ENCODE measurements around the gene NKD1. TPM values are rescaled to one million over a fixed set of nuclear protein-coding genes. Genes with fewer than 3 reads are reported as not detected.

NKD1 gene
- total RNA-seq, 1 experiment from 2014 or later = 0.44 TPM

DNA sequence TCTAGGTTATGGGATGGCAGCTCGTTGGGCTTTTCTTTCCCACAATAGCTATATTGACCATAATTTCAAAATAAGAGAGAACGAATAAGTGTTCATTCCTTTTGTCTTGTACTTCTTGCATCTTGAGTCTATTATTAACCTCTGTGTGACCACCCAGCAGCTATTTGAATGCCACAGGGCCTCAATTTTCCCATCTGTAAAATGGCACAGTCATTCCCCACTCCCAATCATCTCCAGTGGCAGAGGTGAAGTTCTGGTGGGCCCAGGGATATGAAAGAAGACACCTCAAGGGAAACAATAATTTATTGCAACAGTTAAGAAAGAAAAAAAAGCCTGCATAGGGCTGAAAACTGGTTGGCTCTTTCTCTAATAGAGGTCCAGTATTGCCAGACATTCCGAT is 28.6 kb upstream of the NKD1 start:
- no peaks in the 10 kb centered on the region for H3K9me2 ChIP-seq (ENCODE audit: insufficient read depth)
- POLR2A ChIA-PET (ENCODE audit: unreplicated experiment) = no interaction called here
- H3K9me3 ChIP-seq (ENCODE audit: insufficient read depth, low read depth) = peaks cover 20% of the 10 kb centered on the region; the same call in 1 of the 2 replicates
- CTCF ChIA-PET = no interaction called here
- no peaks in the 10 kb centered on the region; the same call in 1 of the 2 replicates for H3K27me3 ChIP-seq (ENCODE audit: insufficient read depth, low read depth)
- no peak for TF ChIP-seq EZH2 (IDR thresholded peaks at IDR 0.05; ENCODE audit: low read depth)
- no peak for TF ChIP-seq CTCF (conservative IDR thresholded peaks at IDR 0.05)
- no peaks in the 10 kb centered on the region for H3K36me3 ChIP-seq (ENCODE audit: low read depth)
- no peak overlapping the region for H2AFZ ChIP-seq
- H3K79me2 ChIP-seq (ENCODE audit: low read depth) = no peaks in the 10 kb centered on the region
- no peaks in the 10 kb centered on the region for H4K20me1 ChIP-seq (ENCODE audit: insufficient read depth)
- no peaks in the 10 kb centered on the region for H3F3A ChIP-seq (ENCODE audit: insufficient read depth, low read depth)
- H3K4me3 ChIP-seq = no peak overlapping the region
- H3K4me2 ChIP-seq = no peak overlapping the region
- no peak for DNase-seq
- no peak overlapping the region for H3K27ac ChIP-seq
- BruUV-seq (replicated peaks) = no TSS peak
- intact Hi-C loops (cut with micrococcal nuclease; ENCODE audit: unreplicated experiment) = no loop called here
- no peaks in the 10 kb centered on the region for H3K4me1 ChIP-seq (replicated peaks; ENCODE audit: insufficient read depth)

DNA sequence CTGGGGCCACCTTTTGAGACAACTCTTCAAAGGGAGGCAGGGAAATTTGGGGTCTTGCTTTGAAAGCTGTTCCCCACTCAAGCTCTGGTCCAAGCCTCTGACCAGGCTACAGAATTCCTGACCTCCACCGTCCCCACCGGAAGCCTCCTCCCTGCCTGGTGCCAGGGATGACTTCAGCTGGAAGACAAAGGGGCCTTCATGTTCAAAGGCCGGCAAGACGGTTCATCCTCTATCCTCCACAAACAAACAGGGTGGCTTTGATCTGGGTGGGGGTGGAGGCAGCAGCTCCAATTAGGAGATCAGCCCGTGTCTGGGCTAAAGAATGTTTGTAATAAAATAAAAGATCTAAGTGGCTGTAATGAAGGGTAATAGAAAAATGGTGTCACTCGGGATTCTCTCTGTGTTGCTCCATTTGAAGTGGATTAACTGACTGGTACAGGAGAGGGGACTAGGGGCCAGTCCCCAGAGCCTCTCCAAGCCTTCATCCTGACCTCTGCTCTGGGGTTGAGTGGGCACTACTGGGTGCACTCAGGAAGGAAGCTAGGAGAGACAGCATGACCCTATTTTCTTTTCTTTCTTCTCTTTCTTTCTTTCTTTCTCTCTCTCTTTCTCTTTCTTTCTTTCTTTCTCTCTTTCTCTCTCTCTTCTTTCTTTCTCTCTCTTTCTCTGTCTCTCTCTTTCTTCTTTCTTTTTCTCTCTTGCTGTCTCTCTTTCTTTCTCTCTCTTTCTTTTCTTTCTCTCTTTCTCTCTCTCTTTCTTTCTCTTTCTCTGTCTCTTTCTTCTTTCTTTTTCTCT is 27.5 kb upstream of the NKD1 start:
- no peak for TF ChIP-seq CTCF (conservative IDR thresholded peaks at IDR 0.05)
- no peak for TF ChIP-seq EZH2 (IDR thresholded peaks at IDR 0.05; ENCODE audit: low read depth)
- Histone ChIP-seq H3F3A (ENCODE audit: insufficient read depth, low read depth) (no peaks in the 10 kb centered on the region), H3K9me2 (ENCODE audit: insufficient read depth) (no peaks in the 10 kb centered on the region), H3K27me3 (ENCODE audit: insufficient read depth, low read depth) (no peaks in the 10 kb centered on the region; the same call in 1 of the 2 replicates), H4K20me1 (ENCODE audit: insufficient read depth) (no peaks in the 10 kb centered on the region), H3K9me3 (ENCODE audit: insufficient read depth, low read depth) (peaks cover 15% of the 10 kb centered on the region; the same call in 1 of the 2 replicates), H3K4me1 (replicated peaks; ENCODE audit: insufficient read depth) (no peaks in the 10 kb centered on the region), H3K4me3 (no peak overlapping the region), H3K4me2 (no peak overlapping the region), H3K79me2 (ENCODE audit: low read depth) (no peaks in the 10 kb centered on the region), H3K27ac (no peak overlapping the region), H2AFZ (no peak overlapping the region), H3K36me3 (ENCODE audit: low read depth) (no peaks in the 10 kb centered on the region)
- no peak for DNase-seq
- ChIA-PET POLR2A (ENCODE audit: unreplicated experiment) (no interaction called here), CTCF (no interaction called here)
- no TSS peak for BruUV-seq (replicated peaks)
- intact Hi-C loops (cut with micrococcal nuclease; ENCODE audit: unreplicated experiment) = no loop called here

DNA sequence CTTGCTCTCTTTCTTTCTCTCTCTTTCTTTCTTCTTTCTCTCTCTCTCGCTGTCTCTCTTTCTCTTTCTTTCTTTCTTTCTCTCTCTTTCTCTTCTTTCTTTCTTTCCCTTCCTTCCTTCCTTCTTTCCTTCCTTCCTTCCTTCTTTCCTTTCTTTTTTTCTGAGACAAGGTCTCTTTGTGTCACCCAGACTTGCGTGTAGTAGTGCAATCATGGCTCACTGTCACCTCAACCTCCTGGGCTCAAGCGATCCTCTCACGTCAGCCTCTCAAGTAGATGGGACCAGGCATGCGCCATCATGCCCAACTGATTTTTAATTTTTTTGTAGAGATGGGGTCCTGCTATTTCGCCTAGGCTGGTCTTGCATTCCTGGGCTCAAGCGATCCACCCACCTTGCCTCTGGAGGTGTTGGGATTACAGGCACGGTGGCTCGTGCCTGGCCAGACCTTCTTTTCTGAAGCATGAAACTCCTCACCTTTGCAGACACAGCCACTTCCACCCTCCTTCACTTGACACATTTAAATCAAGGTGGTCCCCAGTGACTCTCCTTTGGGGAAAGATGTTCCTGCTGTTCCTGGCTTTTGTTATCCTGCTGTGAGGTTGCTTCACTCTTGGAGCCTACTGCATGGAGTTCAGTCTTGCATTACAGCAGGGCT is 26.8 kb upstream of the NKD1 start:
- H2AFZ ChIP-seq = no peak overlapping the region
- H3K36me3 ChIP-seq (ENCODE audit: low read depth) = no peaks in the 10 kb centered on the region
- DNase-seq = no peak
- CTCF ChIA-PET = no interaction called here
- no peak overlapping the region for H3K27ac ChIP-seq
- H3K4me2 ChIP-seq = no peak overlapping the region
- H3K4me3 ChIP-seq = no peak overlapping the region
- no peak for TF ChIP-seq CTCF (conservative IDR thresholded peaks at IDR 0.05)
- TF ChIP-seq EZH2 (IDR thresholded peaks at IDR 0.05; ENCODE audit: low read depth) = no peak
- no peaks in the 10 kb centered on the region for H3K4me1 ChIP-seq (replicated peaks; ENCODE audit: insufficient read depth)
- BruUV-seq (replicated peaks) = no TSS peak
- H3F3A ChIP-seq (ENCODE audit: insufficient read depth, low read depth) = no peaks in the 10 kb centered on the region
- no peaks in the 10 kb centered on the region for H3K79me2 ChIP-seq (ENCODE audit: low read depth)
- no peaks in the 10 kb centered on the region; the same call in 1 of the 2 replicates for H3K27me3 ChIP-seq (ENCODE audit: insufficient read depth, low read depth)
- no peaks in the 10 kb centered on the region for H4K20me1 ChIP-seq (ENCODE audit: insufficient read depth)
- peaks cover 10% of the 10 kb centered on the region; the same call in 1 of the 2 replicates for H3K9me3 ChIP-seq (ENCODE audit: insufficient read depth, low read depth)
- POLR2A ChIA-PET (ENCODE audit: unreplicated experiment) = no interaction called here
- intact Hi-C loops (cut with micrococcal nuclease; ENCODE audit: unreplicated experiment) = no loop called here
- H3K9me2 ChIP-seq (ENCODE audit: insufficient read depth) = no peaks in the 10 kb centered on the region
